GM19035 (cell line): ENCODE data around the gene NGEF.

ENCODE experiments used
- ATAC-seq: cut with Tn5 transposase; IDR thresholded peaks from one replicate; pipeline ENCODE4 v1.9.1; 2021; ENCODE audit not compliant: unreplicated experiment

NGEF gene

GRCh38 chr2:232887171-232887850, 125.7 kb downstream of the NGEF start:
- no peak for ATAC-seq

GRCh38 chr2:232886632-232887031, 126.4 kb downstream of the NGEF start:
- no peak for ATAC-seq

- ATAC-seq = no peak
Measured at GRCh38 chr2:232886176-232886575, 126.9 kb downstream of the NGEF start.

- no peak for ATAC-seq
Measured at GRCh38 chr2:232885264-232885961, 127.6 kb downstream of the NGEF start.

GRCh38 chr2:232884549-232885263, 128.3 kb downstream of the NGEF start:
- ATAC-seq = no peak

- ATAC-seq = no peak
Measured at GRCh38 chr2:232884001-232884421, 129.0 kb downstream of the NGEF start.

- no peak for ATAC-seq
Measured at GRCh38 chr2:232883116-232883721, 129.8 kb downstream of the NGEF start.

- no peak for ATAC-seq
Measured at GRCh38 chr2:232882505-232883115, 130.4 kb downstream of the NGEF start.

GRCh38 chr2:232882085-232882484, 131.0 kb downstream of the NGEF start:
- ATAC-seq = no peak

GRCh38 chr2:232880764-232881351, 132.2 kb downstream of the NGEF start:
- ATAC-seq = no peak

GRCh38 chr2:232879618-232880494, 133.2 kb downstream of the NGEF start:
- no peak for ATAC-seq

- ATAC-seq = no peak
Measured at GRCh38 chr2:232878855-232879617, 134.0 kb downstream of the NGEF start.

- no peak for ATAC-seq
Measured at GRCh38 chr2:232877940-232878511, 135.0 kb downstream of the NGEF start.

- peak; percentile 10 for ATAC-seq
Measured at GRCh38 chr2:232876978-232877441, 136.0 kb downstream of the NGEF start.

GRCh38 chr2:232876161-232876977, 136.7 kb downstream of the NGEF start:
- peak; percentile 52 for ATAC-seq

- no peak for ATAC-seq
Measured at GRCh38 chr2:232875256-232876121, 137.6 kb downstream of the NGEF start.
